Measurements from ENCODE around the gene TNRC6C. TPM values are rescaled to one million over a fixed set of nuclear protein-coding genes. Genes with fewer than 3 reads are reported as not detected.

TNRC6C gene
- 3.2 and 5.6 TPM in 2 replicates for total RNA-seq
- polyA plus RNA-seq (2012), result 3.4 TPM

- DNase-seq (ENCODE audit: low read depth), result peak; percentile 99
Measured at GRCh38 chr17:77957857-77958715, at the start of gene TNRC6C. Gene TNRC6C (plus strand): TSS chr17:77958703. CDS start chr17:78004207, 45,504 bp downstream.

GRCh38 chr17:77909236-77909635, 49.3 kb upstream of the TNRC6C start:
- no peak for DNase-seq (ENCODE audit: low read depth)

DNA sequence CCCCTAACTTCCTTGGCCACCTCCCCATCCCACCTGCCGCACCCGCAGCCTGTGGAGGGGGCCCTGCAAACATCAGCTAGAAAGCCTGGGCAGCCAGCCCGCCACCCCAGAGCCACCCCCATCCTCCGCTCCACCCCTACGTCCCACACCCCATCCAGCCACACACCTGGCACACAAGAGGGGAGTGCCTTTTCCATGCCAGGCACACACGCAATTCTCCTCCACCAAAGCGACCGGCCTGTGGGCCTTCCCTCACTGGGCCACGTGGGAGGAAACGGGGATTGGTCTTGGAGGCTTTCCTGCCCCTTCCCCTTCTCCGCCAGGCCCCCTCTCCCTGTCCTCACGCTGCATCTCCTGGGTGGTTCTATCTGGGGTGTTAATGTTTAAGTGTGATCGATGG, 48.7 kb upstream of the TNRC6C start:
- no peak for DNase-seq (ENCODE audit: low read depth)

DNA sequence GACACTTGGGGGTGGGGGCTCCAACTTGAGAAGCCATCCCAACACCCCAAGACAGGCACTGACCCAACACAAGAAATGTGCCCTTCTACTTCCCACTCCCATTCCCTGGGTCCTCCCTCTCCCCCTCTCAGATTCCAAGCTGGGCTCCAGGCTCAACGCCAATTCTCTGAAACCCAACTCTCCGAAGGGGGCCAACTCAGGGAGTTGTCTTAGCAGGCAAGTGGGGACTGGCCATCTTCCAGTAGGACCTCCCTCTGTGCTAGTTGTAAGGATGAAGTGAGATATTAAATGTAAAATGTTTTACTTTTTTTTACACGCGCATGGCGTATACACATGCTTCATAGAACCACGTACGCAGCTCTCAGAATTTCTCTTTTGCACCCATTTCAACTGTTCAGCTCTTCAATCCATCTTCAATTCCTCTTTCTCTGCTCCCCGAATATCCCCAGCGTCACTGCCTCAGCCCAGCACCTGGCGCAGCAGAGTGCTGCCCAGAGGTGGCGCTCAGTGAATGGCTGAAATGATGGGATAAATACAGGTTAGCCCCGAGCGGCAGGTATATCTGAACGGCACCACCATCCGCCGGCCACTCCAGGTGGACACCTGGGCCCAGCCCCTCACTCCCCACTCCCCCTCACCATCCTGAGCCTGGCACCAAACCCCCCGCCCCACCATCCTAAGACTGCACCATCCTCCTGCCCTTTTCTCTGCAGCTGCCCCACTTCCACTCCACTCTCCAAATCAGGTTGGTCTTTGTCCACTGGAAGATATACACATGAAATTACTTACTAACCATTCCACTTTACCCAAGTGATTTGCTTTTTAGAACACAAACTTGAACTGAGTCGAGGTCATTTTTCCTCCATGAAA, 43.9 kb upstream of the TNRC6C start:
- peak; percentile 6 for DNase-seq (ENCODE audit: low read depth)

DNA sequence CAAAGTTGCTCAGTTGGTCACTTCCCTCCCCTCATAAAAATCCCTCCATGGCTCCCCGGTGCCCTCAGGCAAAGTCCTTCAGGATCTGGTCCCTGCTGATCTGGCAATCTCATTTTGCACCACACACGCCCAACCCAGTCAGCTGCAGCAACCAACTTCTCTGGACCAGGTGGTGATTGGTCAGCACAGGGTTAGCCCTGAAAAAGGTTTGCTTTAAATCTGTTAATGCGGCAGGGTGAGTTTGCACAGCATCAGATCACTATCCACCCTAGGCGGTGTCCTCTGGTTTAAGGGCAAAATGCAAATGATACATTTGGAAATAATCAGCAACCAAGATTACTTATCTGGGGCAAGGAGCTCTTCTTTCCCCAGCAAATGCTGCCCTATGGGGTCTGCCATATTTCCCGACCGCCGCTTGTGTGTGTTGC, 42.9 kb upstream of the TNRC6C start:
- DNase-seq (ENCODE audit: low read depth), result no peak

DNA sequence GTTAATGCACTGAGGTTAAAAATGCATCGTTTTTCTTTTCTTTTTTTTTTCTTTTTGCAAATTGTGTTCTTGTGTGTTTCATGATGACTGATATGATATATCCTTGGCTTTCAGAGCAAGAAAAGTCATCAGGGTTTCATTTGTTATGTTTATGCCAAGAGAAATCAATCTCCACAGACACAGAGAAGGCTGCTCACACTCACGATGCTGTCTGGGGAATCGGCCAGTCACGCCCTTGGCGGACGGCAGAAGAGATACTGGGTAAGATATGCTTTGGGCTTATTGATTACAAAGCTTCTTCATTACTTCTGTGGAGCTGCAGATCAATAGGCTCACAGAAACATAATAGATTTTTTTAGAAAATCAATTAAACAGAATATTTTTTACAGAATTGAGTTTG, 42.2 kb upstream of the TNRC6C start:
- no peak for DNase-seq (ENCODE audit: low read depth)

DNA sequence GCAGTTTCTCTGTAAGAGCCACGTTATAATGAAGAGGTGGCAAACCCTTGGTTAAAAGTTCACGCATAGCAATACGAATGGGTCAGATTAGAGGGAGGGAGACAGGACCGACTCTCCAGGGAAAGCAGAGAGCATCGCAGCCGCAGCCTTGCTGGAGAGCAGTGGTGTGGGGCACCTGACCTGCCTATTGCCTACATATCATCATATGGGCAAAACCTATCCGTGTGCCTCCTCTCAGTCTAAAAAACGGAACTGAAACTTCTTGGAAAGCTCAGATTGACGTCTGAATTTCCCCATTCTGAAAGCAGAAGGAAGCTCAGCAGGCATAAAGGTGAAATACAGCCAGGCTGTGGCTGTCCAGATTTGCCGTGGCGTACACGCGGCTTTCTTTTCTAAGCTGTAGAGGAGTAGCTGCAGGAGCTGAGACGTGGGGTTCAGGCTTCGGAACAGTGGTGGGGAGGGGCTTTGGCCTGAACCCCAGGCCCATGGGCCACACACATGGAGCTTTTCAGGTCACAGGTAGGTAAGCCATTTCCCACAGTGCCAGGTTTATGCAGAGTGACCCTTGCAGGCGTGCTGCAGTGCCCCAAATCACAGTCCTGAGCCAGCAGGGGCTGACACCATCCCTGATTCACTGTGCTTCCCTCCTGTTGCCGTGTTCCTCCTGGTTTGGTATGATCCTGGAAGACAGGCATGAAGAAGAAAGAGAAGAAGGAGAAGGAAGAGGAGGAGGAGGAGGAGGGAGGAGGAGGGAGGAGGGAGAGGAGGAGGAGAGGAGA, 41.6 kb upstream of the TNRC6C start:
- DNase-seq (ENCODE audit: low read depth), result no peak

DNA sequence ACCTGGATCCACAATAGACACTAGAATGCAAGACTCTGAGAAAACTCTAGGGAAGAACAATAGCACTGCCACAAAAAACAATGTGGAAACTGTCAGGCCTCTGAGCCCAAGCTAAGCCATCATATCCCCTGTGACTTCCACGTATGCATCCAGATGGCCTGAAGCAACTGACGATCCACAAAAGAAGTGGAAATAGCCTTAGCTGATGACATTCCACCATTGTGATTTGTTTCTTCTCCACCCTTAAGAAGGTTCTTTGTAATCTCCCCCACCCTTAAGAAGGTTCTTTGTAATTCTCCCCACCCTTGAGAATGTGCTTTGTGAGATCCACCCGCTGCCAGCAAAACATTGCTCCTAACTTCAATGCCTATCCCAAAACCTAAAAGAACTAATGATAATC, 39.2 kb upstream of the TNRC6C start:
- no peak for DNase-seq (ENCODE audit: low read depth)

DNA sequence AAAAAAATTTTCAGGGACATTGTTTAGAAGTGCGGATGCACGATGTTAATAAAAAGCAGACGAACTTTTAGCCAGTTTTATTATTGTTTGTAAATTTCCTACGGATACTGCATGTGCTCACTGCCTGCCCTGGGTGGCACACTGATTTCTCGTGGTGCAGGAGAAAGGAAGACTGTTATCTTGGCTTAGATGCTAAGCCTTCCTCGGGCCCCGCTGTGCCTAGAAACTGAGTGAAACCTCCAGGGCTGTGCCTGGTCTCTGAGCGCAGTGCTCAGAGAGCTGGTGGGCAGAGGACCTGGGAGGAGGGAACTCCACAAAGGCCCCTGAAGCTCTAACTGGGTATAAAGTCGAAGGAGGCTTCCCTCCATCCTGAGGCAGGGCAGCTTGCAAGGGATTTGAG, 35.4 kb upstream of the TNRC6C start:
- DNase-seq (ENCODE audit: low read depth), result no peak

DNA sequence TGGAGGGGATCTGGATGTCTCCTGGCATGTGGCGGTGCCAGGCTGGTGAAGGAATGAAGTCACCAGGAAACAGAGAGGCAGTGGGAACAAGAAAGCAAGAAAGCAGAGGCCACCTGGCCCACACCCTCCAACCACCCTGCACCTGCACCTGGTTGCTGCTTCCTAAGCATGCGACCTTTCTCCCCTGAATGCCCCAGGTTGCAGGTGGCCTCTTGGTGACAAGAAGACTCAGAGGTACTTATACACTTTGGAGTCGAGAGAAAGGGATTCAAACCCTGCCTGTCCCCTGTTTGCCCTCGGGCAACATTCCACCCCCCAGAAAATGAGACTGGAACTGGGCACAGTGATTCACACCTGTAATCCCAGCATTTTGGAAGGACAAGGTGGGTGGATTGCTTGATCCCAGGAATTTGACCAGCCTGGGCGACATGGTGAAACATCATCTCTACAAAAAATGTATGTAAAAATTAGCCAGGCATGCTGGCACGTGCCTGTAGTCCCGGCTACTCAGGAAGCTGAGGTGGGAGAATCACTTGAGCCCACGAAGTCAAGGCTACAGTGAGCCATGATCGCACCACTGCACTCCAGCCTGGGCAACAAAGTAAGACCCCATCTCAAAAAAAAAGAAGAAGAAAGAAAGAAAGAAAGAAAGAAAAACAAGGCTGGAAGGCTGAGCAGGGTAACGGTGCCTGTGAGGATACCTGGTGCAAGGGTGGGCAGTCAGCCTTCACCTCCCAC, 34.6 kb upstream of the TNRC6C start:
- no peak for DNase-seq (ENCODE audit: low read depth)

DNA sequence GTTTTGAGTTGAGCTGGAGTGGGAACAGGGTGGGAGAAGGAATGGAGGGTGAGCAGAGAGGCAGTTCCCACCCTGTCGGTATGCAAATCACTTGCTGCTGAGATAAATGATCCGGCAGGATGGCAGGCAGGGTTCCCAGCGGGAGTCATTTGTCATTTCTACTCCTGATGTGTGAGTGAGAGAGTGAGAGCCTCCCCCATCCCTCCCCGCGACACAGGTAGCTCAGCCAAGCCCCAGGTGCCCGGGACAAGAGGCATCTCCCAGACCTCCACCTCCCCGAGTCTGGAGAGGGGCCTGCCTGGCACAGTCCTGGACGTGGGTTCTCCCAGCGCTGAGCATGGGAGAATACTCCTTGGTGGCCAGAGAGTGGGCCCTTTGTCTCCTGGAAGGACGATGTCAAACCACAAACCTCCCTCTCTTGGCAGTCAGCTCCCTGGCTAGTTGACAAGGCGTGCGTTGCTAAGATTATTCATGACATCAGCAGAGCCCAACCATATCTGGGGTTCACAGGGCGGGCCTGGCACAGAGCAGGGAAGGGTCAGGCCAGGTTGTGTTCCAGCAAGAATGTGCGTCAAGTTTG, 33.7 kb upstream of the TNRC6C start:
- peak; percentile 56 for DNase-seq (ENCODE audit: low read depth)

- DNase-seq (ENCODE audit: low read depth), result no peak
Measured at GRCh38 chr17:77925831-77926543, 32.5 kb upstream of the TNRC6C start.

DNA sequence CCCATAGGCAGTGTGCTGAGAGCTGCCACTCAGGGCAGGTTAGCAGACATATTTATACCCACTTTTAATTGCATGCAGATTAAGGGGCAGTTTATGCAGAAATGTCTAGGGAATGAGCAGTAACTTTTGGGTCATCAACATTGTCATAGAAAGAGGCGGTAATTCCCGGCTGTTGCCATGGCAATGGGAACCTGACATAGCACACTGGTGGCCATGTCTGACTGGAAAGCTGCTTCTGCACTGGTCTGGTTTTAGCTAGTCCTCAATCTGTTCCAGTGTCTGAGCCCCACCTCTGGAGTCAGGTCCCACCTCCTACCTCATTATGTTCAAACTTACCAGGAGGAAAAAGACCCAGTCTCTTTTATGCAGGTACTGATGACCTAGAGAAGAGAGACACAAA, 31.5 kb upstream of the TNRC6C start:
- no peak for DNase-seq (ENCODE audit: low read depth)

- DNase-seq (ENCODE audit: low read depth), result no peak
Measured at GRCh38 chr17:77927777-77928518, 30.6 kb upstream of the TNRC6C start.

DNA sequence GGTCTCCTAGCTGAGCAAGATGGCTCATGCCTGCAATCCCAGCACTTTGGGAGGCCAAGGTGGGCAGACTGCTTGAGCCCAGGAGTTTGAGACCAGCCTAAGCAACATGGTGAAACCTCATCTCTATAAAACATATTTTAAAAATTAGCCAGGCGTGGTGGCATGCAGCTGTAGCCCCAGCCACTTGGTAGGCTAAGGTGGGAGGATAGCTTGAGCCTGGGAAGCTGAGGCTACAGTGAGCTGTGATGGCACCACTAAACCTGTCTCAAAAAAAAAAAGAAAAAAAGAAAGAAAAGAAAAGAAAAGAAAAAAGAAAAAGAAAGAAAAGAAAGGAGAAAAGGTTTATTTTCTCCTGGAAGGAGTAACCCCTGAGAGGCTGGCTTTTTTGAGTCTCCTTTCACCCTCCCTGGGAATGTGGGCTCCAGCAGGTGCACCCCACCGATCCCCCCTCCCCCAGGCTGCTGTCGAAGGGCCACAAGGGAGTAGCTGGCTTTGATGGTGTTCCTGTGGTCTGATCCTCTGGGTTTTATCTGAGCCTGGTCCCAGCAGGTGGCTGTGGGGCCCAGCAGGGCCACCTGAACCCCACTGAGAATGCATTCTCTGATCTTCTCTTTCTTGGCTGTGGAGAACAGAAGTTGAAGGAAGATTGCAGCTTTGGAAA, 29.9 kb upstream of the TNRC6C start:
- DNase-seq (ENCODE audit: low read depth), result no peak

- DNase-seq (ENCODE audit: low read depth), result no peak
Measured at GRCh38 chr17:77929180-77929564, 29.3 kb upstream of the TNRC6C start.

- no peak for DNase-seq (ENCODE audit: low read depth)
Measured at GRCh38 chr17:77929871-77930436, 28.5 kb upstream of the TNRC6C start.
